ENCODE results near the gene INHBA.

DNA sequence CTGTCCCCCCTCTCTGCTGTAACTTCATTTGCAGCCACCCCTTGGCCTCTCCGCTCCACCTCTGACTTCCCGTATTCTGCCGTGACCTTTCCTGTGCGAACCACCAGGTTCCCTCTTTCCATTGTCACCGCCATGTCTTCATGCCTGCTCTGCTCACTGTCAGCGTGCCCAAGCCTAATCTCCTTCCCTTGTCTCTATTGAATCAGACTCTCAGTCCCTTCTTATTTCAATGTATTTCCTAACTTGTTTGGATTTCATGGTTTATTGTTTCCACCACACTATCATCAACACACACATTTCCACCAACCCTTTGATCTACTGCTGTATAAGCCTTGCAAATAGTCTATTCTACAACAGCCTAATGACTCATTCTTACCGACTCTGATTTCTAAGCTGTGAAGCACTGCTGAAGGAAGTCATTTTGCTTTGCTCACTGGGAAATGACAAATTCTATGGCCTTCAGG, 30.0 kb upstream of the INHBA start:
- TF ChIP-seq, protein P1, sequence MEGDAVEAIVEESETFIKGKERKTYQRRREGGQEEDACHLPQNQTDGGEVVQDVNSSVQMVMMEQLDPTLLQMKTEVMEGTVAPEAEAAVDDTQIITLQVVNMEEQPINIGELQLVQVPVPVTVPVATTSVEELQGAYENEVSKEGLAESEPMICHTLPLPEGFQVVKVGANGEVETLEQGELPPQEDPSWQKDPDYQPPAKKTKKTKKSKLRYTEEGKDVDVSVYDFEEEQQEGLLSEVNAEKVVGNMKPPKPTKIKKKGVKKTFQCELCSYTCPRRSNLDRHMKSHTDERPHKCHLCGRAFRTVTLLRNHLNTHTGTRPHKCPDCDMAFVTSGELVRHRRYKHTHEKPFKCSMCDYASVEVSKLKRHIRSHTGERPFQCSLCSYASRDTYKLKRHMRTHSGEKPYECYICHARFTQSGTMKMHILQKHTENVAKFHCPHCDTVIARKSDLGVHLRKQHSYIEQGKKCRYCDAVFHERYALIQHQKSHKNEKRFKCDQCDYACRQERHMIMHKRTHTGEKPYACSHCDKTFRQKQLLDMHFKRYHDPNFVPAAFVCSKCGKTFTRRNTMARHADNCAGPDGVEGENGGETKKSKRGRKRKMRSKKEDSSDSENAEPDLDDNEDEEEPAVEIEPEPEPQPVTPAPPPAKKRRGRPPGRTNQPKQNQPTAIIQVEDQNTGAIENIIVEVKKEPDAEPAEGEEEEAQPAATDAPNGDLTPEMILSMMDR (IDR thresholded peaks at IDR 0.05), result no peak
- TF ChIP-seq POLR2A (IDR thresholded peaks at IDR 0.05) (no peak), EP300 (IDR thresholded peaks at IDR 0.05) (no peak)

All from tibial nerve (tissue), 4 donors.